Hepatocyte (in vitro differentiated cells): Measurements from ENCODE around the gene YPEL1. TPM values are rescaled to one million over a fixed set of nuclear protein-coding genes. Genes with fewer than 3 reads are reported as not detected.

Experiments used
- DNase-seq: peaks from one replicate; pipeline ENCODE4 v3.0.0-alpha.2; 2016; ENCODE audit warnings: low spot score
- H2AFZ ChIP-seq: fragments of 200-600 bp; sonication (generic); 2 replicates; pipeline ENCODE4 v1.6.0; 2016; ENCODE audit warnings: antibody characterized with exemption, mild to moderate bottlenecking
- H3K27ac ChIP-seq: fragments of 200-600 bp; sonication (generic); 2 replicates; pipeline ENCODE4 v1.5.1; 2016; ENCODE audit warnings: mild to moderate bottlenecking
- H3K27me3 ChIP-seq: fragments of 200-600 bp; sonication (generic); 2 replicates; pipeline ENCODE4 v1.6.1; 2016
- H3K36me3 ChIP-seq: fragments of 200-600 bp; sonication (generic); replicated peaks from 2 replicates; pipeline ENCODE4 v1.5.1; 2016; ENCODE audit warnings: low read depth; ENCODE audit not compliant: insufficient read depth
- H3K4me1 ChIP-seq: fragments of 200-600 bp; sonication (generic); 2 replicates; pipeline ENCODE4 v1.5.1; 2016; ENCODE audit warnings: mild to moderate bottlenecking, moderate library complexity; ENCODE audit not compliant: insufficient read depth
- H3K4me2 ChIP-seq: fragments of 200-600 bp; sonication (generic); 2 replicates; pipeline ENCODE4 v1.6.0; 2016
- H3K4me3 ChIP-seq: fragments of 200-600 bp; sonication (generic); 2 replicates; pipeline ENCODE4 v1.5.1; 2016; ENCODE audit warnings: mild to moderate bottlenecking
- H3K79me2 ChIP-seq: fragments of 200-600 bp; sonication (generic); 2 replicates; pipeline ENCODE4 v1.6.0; 2017; ENCODE audit warnings: mild to moderate bottlenecking
- H3K9me2 ChIP-seq: fragments of 200-600 bp; sonication (generic); replicated peaks from 2 replicates; pipeline ENCODE4 v1.6.0; 2017; ENCODE audit warnings: mild to moderate bottlenecking; ENCODE audit not compliant: insufficient read depth
- H3K9me3 ChIP-seq: fragments of 200-600 bp; sonication (generic); 2 replicates; pipeline ENCODE4 v1.5.1; 2016; ENCODE audit warnings: low read depth, mild to moderate bottlenecking
- H4K20me1 ChIP-seq: fragments of 200-600 bp; sonication (generic); 2 replicates; pipeline ENCODE4 v1.6.0; 2016; ENCODE audit warnings: mild to moderate bottlenecking; ENCODE audit not compliant: insufficient read depth, poor library complexity, severe bottlenecking
- CTCF ChIP-seq: fragments of 200-600 bp; sonication (generic); IDR thresholded peaks from 2 replicates; pipeline ENCODE4 v1.5.1; 2016; ENCODE audit warnings: antibody characterized with exemption, mild to moderate bottlenecking; ENCODE audit not compliant: poor library complexity
- EZH2 ChIP-seq: fragments of 200-600 bp; sonication (generic); IDR thresholded peaks from 2 replicates; pipeline ENCODE4 v1.6.1; 2016; ENCODE audit warnings: antibody characterized with exemption, mild to moderate bottlenecking, borderline replicate concordance
- EZH2phosphoT487 ChIP-seq: fragments of 200-600 bp; sonication (generic); IDR thresholded peaks from one replicate; pipeline ENCODE4 v1.6.1; 2018; ENCODE audit warnings: antibody characterized with exemption, mild to moderate bottlenecking, low read depth, moderate library complexity; ENCODE audit not compliant: unreplicated experiment, severe bottlenecking
- WGBS: methylation state at CpG from one replicate; pipeline ENCODE4 v1.1.6; 2016; ENCODE audit warnings: low lambda C conversion rate; ENCODE audit errors: missing lambda C conversion rate; 5-methylcytosine and 5-hydroxymethylcytosine counted together
- polyA plus RNA-seq: library from polyadenylated mRNA; unstranded; fragments of >200 nt; fragmentation: Nextera tagmentation; extraction: Ambion mirVana; gene quantifications from 2 replicates; pipeline ENCODE4 v1.2.1, GENCODE V29; 2016
- total RNA-seq: library from RNA; depleted of rRNA; stranded (reverse); fragments of >200 nt; gene quantifications from 2 replicates; pipeline ENCODE4 v1.2.3, GENCODE V29; 2014

YPEL1 gene
- total and polyA plus RNA-seq, 2 experiments from 2014 or later, result 2.0 to 3.1 TPM

- WGBS, result 78% methylated on average over 2 of the region's 2 CpGs
- no peak for TF ChIP-seq EZH2
- TF ChIP-seq CTCF, result no peak
- TF ChIP-seq EZH2phosphoT487, result no peak
- H3K79me2 ChIP-seq, result no peaks in the 10 kb centered on the region
- H4K20me1 ChIP-seq, result no peaks in the 10 kb centered on the region
- peaks cover 6% of the 10 kb centered on the region for H3K4me1 ChIP-seq
- peaks cover 3% of the 10 kb centered on the region for H3K36me3 ChIP-seq
- H3K9me3 ChIP-seq, result no peaks in the 10 kb centered on the region
- no peak overlapping the region for H2AFZ ChIP-seq
- no peak for DNase-seq
- no peak overlapping the region for H3K27ac ChIP-seq
- H3K9me2 ChIP-seq, result no peaks in the 10 kb centered on the region
- H3K27me3 ChIP-seq, result no peaks in the 10 kb centered on the region
- no peak overlapping the region for H3K4me3 ChIP-seq
- H3K4me2 ChIP-seq, result no peak overlapping the region
These were observed 25.0 kb upstream of the YPEL1 start for GRCh38 chr22:21760640-21761039.

- Histone ChIP-seq H3K4me2 (no peak overlapping the region), H3K9me3 (no peaks in the 10 kb centered on the region), H2AFZ (no peak overlapping the region), H3K27me3 (no peaks in the 10 kb centered on the region), H3K36me3 (peaks cover 3% of the 10 kb centered on the region), H3K4me1 (peaks cover 14% of the 10 kb centered on the region), H3K4me3 (no peak overlapping the region), H4K20me1 (no peaks in the 10 kb centered on the region), H3K79me2 (no peaks in the 10 kb centered on the region), H3K9me2 (no peaks in the 10 kb centered on the region), H3K27ac (no peak overlapping the region)
- WGBS, result 86% methylated on average over 8 of the region's 8 CpGs
- no peak for TF ChIP-seq EZH2
- no peak for TF ChIP-seq EZH2phosphoT487
- TF ChIP-seq CTCF, result no peak
- DNase-seq, result no peak
These were observed 24.2 kb upstream of the YPEL1 start for GRCh38 chr22:21759646-21760376.

- H3K4me2 ChIP-seq, result no peak overlapping the region
- peaks cover 14% of the 10 kb centered on the region for H3K4me1 ChIP-seq
- H3K36me3 ChIP-seq, result peaks cover 3% of the 10 kb centered on the region
- H3K27ac ChIP-seq, result no peak overlapping the region
- H3K79me2 ChIP-seq, result no peaks in the 10 kb centered on the region
- H3K9me3 ChIP-seq, result no peaks in the 10 kb centered on the region
- H3K9me2 ChIP-seq, result no peaks in the 10 kb centered on the region
- H4K20me1 ChIP-seq, result no peaks in the 10 kb centered on the region
- TF ChIP-seq CTCF (no peak), EZH2 (no peak), EZH2phosphoT487 (no peak)
- no peak overlapping the region for H2AFZ ChIP-seq
- DNase-seq, result no peak
- H3K4me3 ChIP-seq, result no peak overlapping the region
- H3K27me3 ChIP-seq, result no peaks in the 10 kb centered on the region
- 86% methylated on average over 4 of the region's 4 CpGs for WGBS
These were observed 23.5 kb upstream of the YPEL1 start for GRCh38 chr22:21759093-21759492.
